AG09319 (cell line): Measurements from ENCODE around the gene ZBTB20.
A peak's percentile ranks its signal among the peaks of the same experiment; 100 is the strongest.

Experiments
- DNase-seq: peaks from one replicate; pipeline ENCODE4 v3.0.0-alpha.2; 2010; ENCODE audit warnings: low read depth; ENCODE audit errors: extremely low read depth
- CTCF ChIP-seq: IDR thresholded peaks from 2 replicates; pipeline ENCODE4 v1.5.1; 2011; ENCODE audit warnings: low read depth, mild to moderate bottlenecking, inconsistent platforms, low read length, moderate library complexity

The ZBTB20 gene

DNA sequence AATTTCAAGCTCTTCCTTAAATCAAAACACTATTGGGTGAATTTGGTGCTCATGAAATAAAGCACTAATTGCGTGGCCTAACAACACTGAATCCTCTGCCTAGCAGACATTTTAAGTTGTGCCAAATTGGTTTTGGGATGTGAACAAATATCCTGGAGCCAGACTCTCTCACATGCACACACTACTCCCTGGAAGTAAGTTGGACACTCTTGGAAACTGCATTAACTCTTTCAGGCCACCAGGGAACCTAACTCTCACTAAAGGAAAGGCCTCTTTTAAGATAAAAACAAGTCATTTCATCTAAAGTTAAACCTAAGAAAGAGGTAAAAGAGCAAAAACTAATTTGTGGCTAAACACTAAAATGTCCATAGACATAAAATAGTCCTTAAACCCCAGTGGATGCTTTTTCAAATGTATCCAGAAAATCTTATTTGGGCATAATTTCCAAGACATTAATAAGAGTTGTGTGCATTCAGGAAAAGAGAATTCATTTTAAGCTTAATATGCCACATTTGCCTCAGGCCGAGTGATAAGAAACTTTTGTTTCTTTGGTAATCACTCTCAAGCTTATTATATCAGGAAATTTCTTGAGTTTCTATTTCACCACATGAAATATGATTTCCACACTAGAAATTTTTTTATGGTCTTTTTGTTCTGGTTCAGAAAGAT, 61.8 kb downstream of the ZBTB20 start:
- DNase-seq: no peak
- peak; percentile 15 for TF ChIP-seq CTCF

- DNase-seq: no peak
- TF ChIP-seq CTCF: no peak
Measured at GRCh38 chr3:115084686-115085085, 62.4 kb downstream of the ZBTB20 start.

DNA sequence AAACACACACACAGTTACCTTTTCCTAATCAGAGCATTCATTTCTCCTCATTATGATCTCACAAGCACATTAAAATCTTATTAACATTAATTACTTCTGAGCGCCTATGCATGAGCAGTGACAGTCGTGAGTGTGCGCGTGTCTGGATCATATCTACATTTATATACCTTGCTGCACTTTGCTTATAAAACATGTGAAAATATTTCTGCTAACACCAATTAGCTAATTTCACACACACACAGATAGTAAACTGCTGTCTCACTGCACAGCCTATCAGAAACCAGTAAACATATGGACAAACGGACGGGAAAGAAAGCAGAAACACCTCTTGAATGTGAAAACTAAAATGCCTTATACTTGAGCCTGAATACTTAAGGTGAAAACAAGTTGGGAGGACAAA, 64.8 kb downstream of the ZBTB20 start:
- no peak for TF ChIP-seq CTCF
- no peak for DNase-seq

DNA sequence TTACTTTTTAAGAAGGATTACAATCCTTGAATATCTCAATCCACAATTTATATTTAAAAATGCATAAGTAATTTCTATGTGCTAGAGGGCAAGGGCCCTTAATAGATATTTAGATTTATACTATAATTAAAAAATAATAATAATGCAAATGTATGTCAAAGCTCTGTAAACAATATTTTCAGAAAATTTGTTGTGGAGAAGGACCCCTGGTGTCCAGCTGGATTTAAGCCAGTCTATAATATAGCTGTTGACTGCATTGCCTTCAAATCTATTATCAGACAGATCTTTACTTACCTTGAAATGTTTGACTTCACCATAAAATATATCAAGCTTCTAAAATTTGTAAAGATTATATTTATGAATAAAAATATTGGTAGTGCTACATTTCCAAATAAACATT, 65.6 kb downstream of the ZBTB20 start:
- no peak for TF ChIP-seq CTCF
- no peak for DNase-seq

- no peak for DNase-seq
- no peak for TF ChIP-seq CTCF
Measured at GRCh38 chr3:115077501-115078250, 69.4 kb downstream of the ZBTB20 start.

GRCh38 chr3:115074502-115074901, 72.6 kb downstream of the ZBTB20 start:
- no peak for DNase-seq
- no peak for TF ChIP-seq CTCF

DNA sequence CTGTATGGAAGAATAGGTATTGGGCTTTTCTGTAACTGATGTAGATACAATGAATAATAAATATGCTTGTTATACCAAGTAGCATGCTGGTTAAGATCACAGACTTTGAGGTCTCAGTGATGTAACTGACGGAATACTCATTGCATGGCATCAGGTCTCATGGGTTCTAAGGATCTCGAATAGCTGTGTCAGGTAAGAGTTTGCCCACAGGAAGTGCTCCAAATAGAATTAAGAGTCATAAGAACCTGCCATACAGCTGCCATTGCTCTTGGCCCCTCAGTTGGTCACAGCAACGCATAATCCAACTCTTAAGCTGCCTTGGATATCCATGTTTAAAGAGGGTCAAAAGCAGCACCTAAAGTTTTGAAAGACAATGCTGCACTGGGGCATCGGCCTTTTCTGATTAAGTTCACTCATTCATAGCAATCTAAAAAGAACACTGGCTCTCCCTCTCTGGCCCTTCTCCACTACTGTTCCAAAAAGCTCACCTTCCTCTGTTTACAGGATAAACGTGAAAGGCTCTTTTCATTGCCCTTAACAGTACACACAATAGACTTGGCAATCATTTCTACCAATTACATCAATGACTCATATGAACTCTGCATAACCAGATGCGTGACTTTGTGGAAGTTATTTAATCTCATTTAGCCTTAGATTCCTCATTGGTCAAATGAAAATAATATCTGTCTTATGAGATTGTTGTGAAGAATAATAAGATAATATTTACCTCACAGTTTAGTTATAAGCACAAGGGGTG, 74.6 kb downstream of the ZBTB20 start:
- TF ChIP-seq CTCF: no peak
- DNase-seq: no peak
